H1 (cell line): ENCODE results near the gene MGST3. TPM values are rescaled to one million over a fixed set of nuclear protein-coding genes. Genes with fewer than 3 reads are reported as not detected.

ENCODE experiments used
- CTCF ChIA-PET: fragments of 300-600 bp; sonication (Branson Sonifier 250); formaldehyde crosslinking; loops from one replicate; lab custom pipeline; 2021; ENCODE audit not compliant: partially characterized antibody; lab: Charles Lee
- POLR2A ChIA-PET: fragments of 300-600 bp; sonication (Branson Sonifier 250); formaldehyde crosslinking; loops from one replicate; lab custom pipeline; 2021; ENCODE audit warnings: inconsistent platforms; ENCODE audit not compliant: partially characterized antibody; lab: Charles Lee
- DNase-seq, 2 experiments: peaks; one replicate each; pipeline versions ENCODE4 v3.0.0 to v3.0.0-alpha.2; 2010 to 2022; ENCODE audit warnings: low spot score in 2 of 2, low read depth in 1 of 2, mixed read lengths in 1 of 2
- FAIRE-seq: peaks from 2 replicates; lab custom pipeline; 2011; peaks lifted over from hg19 to GRCh38; lab: Jason Lieb, UNC
- H2AFZ ChIP-seq: 2 replicates; pipeline ENCODE4 v1.8.1; 2012; ENCODE audit warnings: low read length, inconsistent platforms
- H2AK5ac ChIP-seq: 2 replicates; pipeline ENCODE4 v1.6.1; 2013; ENCODE audit warnings: low read depth, low read length
- H2BK120ac ChIP-seq: replicated peaks from 2 replicates; pipeline ENCODE3; 2013; ENCODE audit warnings: low read depth, low read length, inconsistent platforms
- H2BK12ac ChIP-seq: 2 replicates; pipeline ENCODE4 v1.6.1; 2013; ENCODE audit warnings: low read depth, low read length
- H2BK15ac ChIP-seq: 2 replicates; pipeline ENCODE4 v1.6.1; 2013; ENCODE audit warnings: low read length
- H2BK20ac ChIP-seq: 2 replicates; pipeline ENCODE4 v1.6.1; 2013; ENCODE audit warnings: low read length
- H2BK5ac ChIP-seq: 2 replicates; pipeline ENCODE4 v1.6.1; 2013; ENCODE audit warnings: low read depth, low read length
- H3K14ac ChIP-seq: 2 replicates; pipeline ENCODE4 v1.6.1; 2013; ENCODE audit warnings: inconsistent platforms; ENCODE audit not compliant: insufficient read length
- H3K18ac ChIP-seq: 2 replicates; pipeline ENCODE4 v1.6.1; 2013; ENCODE audit warnings: low read length; ENCODE audit errors: extremely low read depth
- H3K23ac ChIP-seq: 2 replicates; pipeline ENCODE4 v1.6.1; 2013; ENCODE audit warnings: inconsistent platforms; ENCODE audit not compliant: insufficient read length
- H3K23me2 ChIP-seq: 2 replicates; pipeline ENCODE4 v1.6.1; 2013; ENCODE audit warnings: low read depth, low read length
- H3K27ac ChIP-seq: 2 replicates; pipeline ENCODE4 v1.6.1; 2011; ENCODE audit warnings: low read depth, low read length, inconsistent platforms
- H3K27me3 ChIP-seq, 4 experiments: replicated peaks in 1 of 4; 1 replicate in 1 of 4; 2 replicates in 3 of 4; pipeline versions ENCODE4 v1.6.1 to v1.8.1; 2011 to 2013; ENCODE audit warnings: low read length in 3 of 4, mild to moderate bottlenecking in 3 of 4, inconsistent platforms in 2 of 4, mixed read lengths in 2 of 4, moderate library complexity in 1 of 4; ENCODE audit not compliant: control insufficient read depth in 3 of 4, insufficient read depth in 3 of 4; ENCODE audit errors: extremely low read depth in 1 of 4
- H3K36me3 ChIP-seq, 4 experiments: 2 replicates each; pipeline versions ENCODE4 v1.6.1 to v1.8.1; 2011 to 2013; ENCODE audit warnings: mild to moderate bottlenecking in 4 of 4, low read length in 3 of 4, moderate library complexity in 2 of 4, control low read depth in 1 of 4, inconsistent platforms in 1 of 4; ENCODE audit not compliant: insufficient read depth in 4 of 4, control insufficient read depth in 2 of 4
- H3K4ac ChIP-seq: replicated peaks from 2 replicates; pipeline ENCODE3; 2013; ENCODE audit warnings: low read length, low read depth, mixed read lengths, inconsistent platforms; ENCODE audit not compliant: insufficient read length
- H3K4me1 ChIP-seq, 4 experiments: replicated peaks in 1 of 4; 1 replicate in 1 of 4; 2 replicates in 3 of 4; pipeline versions ENCODE4 v1.6.1 to v1.8.1; 2011 to 2013; ENCODE audit warnings: low read length in 3 of 4, inconsistent platforms in 2 of 4, mixed read lengths in 1 of 4; ENCODE audit not compliant: insufficient read depth in 4 of 4, control insufficient read depth in 3 of 4
- H3K4me2 ChIP-seq, 2 experiments: 2 replicates each; pipeline versions ENCODE4 v1.6.1 to v1.8.1; 2011 to 2013; ENCODE audit warnings: low read depth in 2 of 2, low read length in 2 of 2, control low read depth in 1 of 2, inconsistent platforms in 1 of 2, mild to moderate bottlenecking in 1 of 2; ENCODE audit not compliant: insufficient read depth in 1 of 2
- H3K4me3 ChIP-seq, 4 experiments: fragments of 200-600, 300-600 bp in 1 of 4; sonication (generic), shearing (Covaris generic), sonication (Bioruptor Twin) in 1 of 4; 2 replicates each; pipeline versions ENCODE4 v1.5.1 to v1.8.1; 2011 to 2016; ENCODE audit warnings: low read length in 4 of 4, low read depth in 3 of 4, control low read depth in 2 of 4, inconsistent platforms in 2 of 4, mild to moderate bottlenecking in 2 of 4, mixed read lengths in 1 of 4, moderate library complexity in 1 of 4; ENCODE audit not compliant: insufficient read depth in 2 of 4; ENCODE audit errors: extremely low read depth in 1 of 4
- H3K56ac ChIP-seq: replicated peaks from 2 replicates; pipeline ENCODE3; 2013; ENCODE audit warnings: low read depth, mild to moderate bottlenecking, mixed read lengths, low read length, inconsistent platforms; ENCODE audit not compliant: insufficient read length
- H3K79me1 ChIP-seq: 2 replicates; pipeline ENCODE4 v1.6.1; 2013; ENCODE audit warnings: low read depth, low read length, control low read depth
- H3K79me2 ChIP-seq, 2 experiments: 2 replicates each; pipeline versions ENCODE4 v1.6.1 to v1.8.1; 2012 to 2013; ENCODE audit warnings: low read length in 2 of 2, mild to moderate bottlenecking in 2 of 2, inconsistent platforms in 1 of 2; ENCODE audit not compliant: insufficient read depth in 2 of 2, control insufficient read depth in 1 of 2
- H3K9ac ChIP-seq, 4 experiments: replicated peaks in 1 of 4; 1 replicate in 1 of 4; 2 replicates in 3 of 4; pipeline versions ENCODE4 v1.6.1 to v1.8.1; 2011 to 2013; ENCODE audit warnings: low read depth in 3 of 4, low read length in 3 of 4, control low read depth in 2 of 4, mild to moderate bottlenecking in 2 of 4, moderate library complexity in 2 of 4, inconsistent platforms in 1 of 4; ENCODE audit errors: extremely low read depth in 1 of 4
- H3K9me3 ChIP-seq, 2 experiments: 2 replicates each; pipeline versions ENCODE4 v1.6.1 to v1.8.1; 2012 to 2013; ENCODE audit warnings: mild to moderate bottlenecking in 2 of 2, moderate library complexity in 2 of 2, control low read depth in 1 of 2, inconsistent platforms in 1 of 2, low read depth in 1 of 2, low read length in 1 of 2, mixed read lengths in 1 of 2; ENCODE audit not compliant: insufficient read depth in 2 of 2
- H4K20me1 ChIP-seq, 2 experiments: replicated peaks in 1 of 2; 2 replicates each; pipeline versions ENCODE3 to v1.8.1; 2011 to 2013; ENCODE audit warnings: inconsistent platforms in 2 of 2, low read length in 2 of 2, mild to moderate bottlenecking in 1 of 2; ENCODE audit not compliant: insufficient read depth in 2 of 2, control insufficient read depth in 1 of 2
- H4K5ac ChIP-seq: 2 replicates; pipeline ENCODE4 v1.6.1; 2013; ENCODE audit warnings: low read length, low read depth, mixed read lengths, inconsistent platforms; ENCODE audit not compliant: insufficient read length
- H4K8ac ChIP-seq: 2 replicates; pipeline ENCODE4 v1.8.0; 2013; ENCODE audit warnings: mild to moderate bottlenecking, moderate library complexity, low read length, inconsistent platforms; ENCODE audit not compliant: insufficient read depth; ENCODE audit errors: extremely low read depth
- H4K91ac ChIP-seq: replicated peaks from 2 replicates; pipeline ENCODE3; 2013; ENCODE audit warnings: low read length, mixed read lengths, inconsistent platforms; ENCODE audit not compliant: insufficient read length
- BRCA1 ChIP-seq: IDR thresholded peaks from 2 replicates; pipeline ENCODE4 v1.6.1; 2012; ENCODE audit warnings: low read depth, low read length, improper control_type of control experiment
- EZH2 ChIP-seq: fragments of 200-600 bp; sonication (generic); IDR thresholded peaks from 2 replicates; pipeline ENCODE4 v1.7.1; 2012; ENCODE audit warnings: low read depth, mild to moderate bottlenecking, moderate library complexity, low read length, inconsistent platforms; ENCODE audit not compliant: severe bottlenecking
- HDAC2 ChIP-seq, 2 experiments: fragments of 300-600 bp in 1 of 2; sonication (generic) in 1 of 2; IDR thresholded peaks; 2 replicates each; pipeline ENCODE4 v1.6.1; 2011 to 2012; ENCODE audit warnings: low read depth in 2 of 2, low read length in 2 of 2, mild to moderate bottlenecking in 2 of 2, moderate library complexity in 2 of 2, borderline replicate concordance in 1 of 2, inconsistent platforms in 1 of 2
- JUN ChIP-seq: IDR thresholded peaks from 2 replicates; pipeline ENCODE4 v1.6.1; 2011; ENCODE audit warnings: low read depth, mild to moderate bottlenecking, improper control_type of control experiment, low read length
- MAX ChIP-seq: IDR thresholded peaks from 2 replicates; pipeline ENCODE4 v1.6.1; 2012; ENCODE audit warnings: inconsistent platforms
- SIN3A ChIP-seq, 2 experiments: IDR thresholded peaks in 1 of 2; conservative IDR thresholded peaks in 1 of 2; 2 replicates each; pipeline ENCODE4 v1.6.1; 2011 to 2012; ENCODE audit warnings: low read length in 2 of 2, improper control_type of control experiment in 1 of 2, low read depth in 1 of 2, mild to moderate bottlenecking in 1 of 2
- SP2 ChIP-seq: IDR thresholded peaks from 2 replicates; pipeline ENCODE4 v1.6.1; 2012; ENCODE audit warnings: mild to moderate bottlenecking, low read length, inconsistent platforms
- whole genome bisulfite sequencing, 2 experiments: shearing (Covaris generic) in 1 of 2; methylation state at CpG; one replicate each; pipeline versions ENCODE4 v1.1.6 to v1.1.7; 2013 to 2015; ENCODE audit warnings: low lambda C conversion rate in 2 of 2, mixed read lengths in 2 of 2, inconsistent platforms in 1 of 2, low coverage in 1 of 2, missing lambda C conversion rate in 1 of 2; ENCODE audit not compliant: insufficient replicate concordance in 2 of 2, insufficient coverage in 1 of 2, insufficient read length in 1 of 2; ENCODE audit errors: extremely low coverage in 1 of 2, missing lambda C conversion rate in 1 of 2; 5-methylcytosine and 5-hydroxymethylcytosine counted together
- polyA plus RNA-seq, 7 experiments: library from polyadenylated mRNA; depleted of rRNA in 3 of 7; stranded (reverse) in 5 of 7; unstranded in 2 of 7; fragments of >200 nt in 5 of 7; fragments of 200-250 nt in 2 of 7; gene quantifications; 1 replicate in 5 of 7; 2 replicates in 1 of 7; 4 replicates in 1 of 7; pipeline versions ENCODE4 v1.2.1 to v1.2.3, GENCODE V29; 2011 to 2013; ENCODE audit warnings: missing spikeins in 2 of 7, mixed read lengths in 2 of 7
- total RNA-seq: library from RNA; stranded (reverse); fragmentation: NEBNext Ultra II Directional; extraction: Animal tissue kit (Norgen Biotek cat#: 25700); gene quantifications from 2 replicates; pipeline ENCODE4 v1.2.1, GENCODE V29; 2021
- TF ChIP-seq, protein P1 (sequence below): IDR thresholded peaks from 2 replicates; pipeline ENCODE4 v1.6.1; 2012; ENCODE audit warnings: low read length, inconsistent platforms

The MGST3 gene
- total and polyA plus RNA-seq, 2 of the 8 experiments (the other 6 are each of a cell fraction or from before 2014, with no cell fraction given) = 124 to 257 TPM

- Histone ChIP-seq H3K4me2 (no peak overlapping the region), H3K56ac (no peak overlapping the region), H2BK12ac (no peak overlapping the region), H3K4me1 (peaks cover 0 to 3% (median 0%) of the 10 kb centered on the region in 4 experiments; a peak in 1 of 7 replicates), H3K18ac (no peak overlapping the region), H3K9me3 (no peaks in the 10 kb centered on the region), H2BK5ac (no peak overlapping the region), H3K79me1 (peaks cover 2% of the 10 kb centered on the region; the same call in 1 of the 2 replicates), H2AFZ (no peak overlapping the region), H4K5ac (no peak overlapping the region), H3K79me2 (peaks cover 0 to 3% of the 10 kb centered on the region in 2 experiments; a peak in 1 of 4 replicates), H3K27ac (no peak overlapping the region), H3K23ac (no peak overlapping the region), H4K91ac (no peak overlapping the region), H3K27me3 (no peaks in the 10 kb centered on the region), H2BK120ac (no peak overlapping the region), H3K4me3 (no peak overlapping the region), H3K4ac (no peak overlapping the region), H3K23me2 (no peaks in the 10 kb centered on the region), H3K36me3 (no peaks in the 10 kb centered on the region; a peak in 1 of 8 replicates), H2BK20ac (no peak overlapping the region), H3K9ac (no peak overlapping the region), H3K14ac (no peak overlapping the region), H4K20me1 (peaks cover 0 to 2% of the 10 kb centered on the region in 2 experiments), H4K8ac (no peak overlapping the region), H2AK5ac (no peak overlapping the region), H2BK15ac (no peak overlapping the region)
- POLR2A ChIA-PET = interaction anchor here (1.2 to 2.6 kb wide), 2 partner anchors 12 to 15 kb away, joined by 3 to 15 read pairs; partner anchors contain the start of gene MGST3
- CTCF ChIA-PET = interaction anchor here (0.5 to 1.6 kb wide), 10 partner anchors 8 to 241 kb away, joined by 3 to 5 read pairs (median 3); no protein-coding TSS in a partner anchor
- FAIRE-seq = no peak
- TF ChIP-seq MAX = no peak
- no peak for TF ChIP-seq JUN
- TF ChIP-seq, protein P1, sequence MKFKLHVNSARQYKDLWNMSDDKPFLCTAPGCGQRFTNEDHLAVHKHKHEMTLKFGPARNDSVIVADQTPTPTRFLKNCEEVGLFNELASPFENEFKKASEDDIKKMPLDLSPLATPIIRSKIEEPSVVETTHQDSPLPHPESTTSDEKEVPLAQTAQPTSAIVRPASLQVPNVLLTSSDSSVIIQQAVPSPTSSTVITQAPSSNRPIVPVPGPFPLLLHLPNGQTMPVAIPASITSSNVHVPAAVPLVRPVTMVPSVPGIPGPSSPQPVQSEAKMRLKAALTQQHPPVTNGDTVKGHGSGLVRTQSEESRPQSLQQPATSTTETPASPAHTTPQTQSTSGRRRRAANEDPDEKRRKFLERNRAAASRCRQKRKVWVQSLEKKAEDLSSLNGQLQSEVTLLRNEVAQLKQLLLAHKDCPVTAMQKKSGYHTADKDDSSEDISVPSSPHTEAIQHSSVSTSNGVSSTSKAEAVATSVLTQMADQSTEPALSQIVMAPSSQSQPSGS = no peak
- TF ChIP-seq SP2 = no peak
- TF ChIP-seq HDAC2 (IDR thresholded peaks at IDR 0.05; ENCODE audit: borderline replicate concordance in 1 of 2, low read depth in 2 of 2, low read length in 2 of 2) = no peak
- no peak for TF ChIP-seq EZH2
- no peak for TF ChIP-seq BRCA1
- TF ChIP-seq SIN3A (conservative IDR thresholded peaks at IDR 0.05 in 1 of 2, IDR thresholded peaks at IDR 0.05 in 1 of 2; ENCODE audit: low read depth in 1 of 2, low read length in 2 of 2) = no peak
- 90% methylated on average over 8 of the region's 8 CpGs; no CpG with 5 or more reads in 1 of the 2 experiments for WGBS, 2 experiments
- DNase-seq = no peak
Measured at GRCh38 chr1:165645654-165646366, 14.8 kb downstream of the MGST3 start.
